Thyroid gland (tissue), 4 donors: ENCODE data around the gene PRSS27. TPM values are rescaled to one million over a fixed set of nuclear protein-coding genes. Genes with fewer than 3 reads are reported as not detected.

ENCODE experiments used
- DNase-seq, 2 donors: peaks; one replicate each; pipeline ENCODE4 v3.0.0-alpha.2; 2019
- H3K27ac ChIP-seq, 3 donors: fragments of 200-600 bp; sonication (generic); 1 replicate in 2 of 3; 2 replicates in 1 of 3; pipeline ENCODE4 v1.5.1; 2016 to 2019; ENCODE audit warnings: mild to moderate bottlenecking in 1 of 3, moderate library complexity in 1 of 3
- H3K27me3 ChIP-seq: fragments of 200-600 bp; sonication (generic); one replicate; pipeline ENCODE4 v1.5.1; 2019
- H3K36me3 ChIP-seq, 2 donors: fragments of 200-600 bp; sonication (generic); one replicate each; pipeline ENCODE4 v1.5.1; 2016 to 2019
- H3K4me1 ChIP-seq, 2 donors: fragments of 200-600 bp; sonication (generic); one replicate each; pipeline ENCODE4 v1.5.1; 2017 to 2019
- H3K4me3 ChIP-seq, 3 donors: fragments of 200-600 bp; sonication (generic); replicated peaks in 1 of 3; 1 replicate in 2 of 3; 2 replicates in 1 of 3; pipeline ENCODE4 v1.5.1; 2016; ENCODE audit warnings: mild to moderate bottlenecking in 1 of 3
- H3K9me3 ChIP-seq: fragments of 200-600 bp; sonication (generic); one replicate; pipeline ENCODE4 v1.5.1; 2017
- CTCF ChIP-seq, 6 experiments: fragments of 200-600 bp in 3 of 6; fragments of 450-650 bp in 3 of 6; sonication (generic) in 3 of 6; IDR thresholded peaks; one replicate each; pipeline ENCODE4 v1.5.1; 2016 to 2019; ENCODE audit warnings: antibody characterized with exemption in 6 of 6, mild to moderate bottlenecking in 2 of 6, inconsistent platforms in 1 of 6, moderate library complexity in 1 of 6
- POLR2A ChIP-seq, 2 donors: fragments of 450-650 bp; IDR thresholded peaks; one replicate each; pipeline ENCODE4 v1.6.1; 2017; ENCODE audit warnings: antibody characterized with exemption in 2 of 2, mild to moderate bottlenecking in 2 of 2, moderate library complexity in 1 of 2
- WGBS, 2 donors: methylation state at CpG; one replicate each; pipeline ENCODE4 v1.1.5; 2017; 5-methylcytosine and 5-hydroxymethylcytosine counted together
- intact Hi-C: fragments of 100-400 bp; cut with DNase I; formaldehyde crosslinking; loops from one replicate; pipeline ENCODE4 v1.15.1; 2023
- total RNA-seq, 4 donors: library from RNA; depleted of rRNA; stranded (reverse); fragments of >200 nt; gene quantifications; one replicate each; pipeline ENCODE4 v1.2.3, GENCODE V29; 2016

PRSS27 gene
- total RNA-seq, 4 donors from 2014 or later, result 1.1 to 1.5 (median 1.1) TPM; not detected in 1

DNA sequence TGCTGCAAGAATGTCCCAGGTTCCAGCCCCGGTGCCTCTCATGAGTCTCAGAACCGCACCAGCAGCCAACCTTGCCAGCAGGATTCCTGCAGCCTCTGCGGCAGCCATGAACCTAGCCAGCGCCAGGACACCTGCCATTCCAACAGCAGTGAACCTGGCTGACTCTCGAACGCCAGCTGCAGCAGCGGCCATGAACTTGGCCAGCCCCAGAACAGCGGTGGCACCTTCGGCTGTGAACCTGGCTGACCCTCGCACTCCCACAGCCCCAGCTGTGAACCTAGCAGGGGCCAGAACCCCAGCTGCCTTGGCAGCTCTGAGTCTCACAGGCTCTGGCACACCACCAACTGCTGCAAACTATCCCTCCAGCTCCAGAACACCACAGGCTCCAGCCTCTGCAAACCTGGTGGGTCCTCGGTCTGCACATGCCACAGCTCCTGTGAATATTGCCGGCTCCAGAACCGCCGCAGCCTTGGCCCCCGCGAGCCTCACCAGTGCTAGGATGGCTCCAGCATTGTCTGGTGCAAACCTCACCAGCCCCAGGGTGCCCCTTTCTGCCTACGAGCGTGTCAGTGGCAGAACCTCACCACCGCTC, 47.2 kb upstream of the PRSS27 start:
- no peaks in the 10 kb centered on the region for H3K27me3 ChIP-seq
- intact Hi-C loops, result no loop called here
- no peak overlapping the region for H3K27ac ChIP-seq
- WGBS, 2 donors, result 95% methylated on average over 10 to 17 of the region's 19 CpGs
- no peak overlapping the region for H3K4me3 ChIP-seq
- no peaks in the 10 kb centered on the region for H3K9me3 ChIP-seq
- no peak for TF ChIP-seq CTCF (IDR thresholded peaks at IDR 0.05)
- TF ChIP-seq POLR2A (IDR thresholded peaks at IDR 0.05), result no peak
- H3K4me1 ChIP-seq, result no peaks in the 10 kb centered on the region
- peaks cover 100% of the 10 kb centered on the region in 2 donors for H3K36me3 ChIP-seq
- no peak for DNase-seq

GRCh38 chr16:2766430-2767139, 46.6 kb upstream of the PRSS27 start:
- Histone ChIP-seq H3K9me3 (no peaks in the 10 kb centered on the region), H3K36me3 (peaks cover 100% of the 10 kb centered on the region in 2 donors), H3K27ac (no peak overlapping the region), H3K27me3 (no peaks in the 10 kb centered on the region), H3K4me3 (no peak overlapping the region), H3K4me1 (no peaks in the 10 kb centered on the region)
- WGBS, 2 donors, result 97 to 98% methylated on average over 42 to 44 of the region's 44 CpGs
- no peak for TF ChIP-seq POLR2A (IDR thresholded peaks at IDR 0.05)
- TF ChIP-seq CTCF (IDR thresholded peaks at IDR 0.05), result no peak
- DNase-seq, result no peak
- intact Hi-C loops, result no loop called here

DNA sequence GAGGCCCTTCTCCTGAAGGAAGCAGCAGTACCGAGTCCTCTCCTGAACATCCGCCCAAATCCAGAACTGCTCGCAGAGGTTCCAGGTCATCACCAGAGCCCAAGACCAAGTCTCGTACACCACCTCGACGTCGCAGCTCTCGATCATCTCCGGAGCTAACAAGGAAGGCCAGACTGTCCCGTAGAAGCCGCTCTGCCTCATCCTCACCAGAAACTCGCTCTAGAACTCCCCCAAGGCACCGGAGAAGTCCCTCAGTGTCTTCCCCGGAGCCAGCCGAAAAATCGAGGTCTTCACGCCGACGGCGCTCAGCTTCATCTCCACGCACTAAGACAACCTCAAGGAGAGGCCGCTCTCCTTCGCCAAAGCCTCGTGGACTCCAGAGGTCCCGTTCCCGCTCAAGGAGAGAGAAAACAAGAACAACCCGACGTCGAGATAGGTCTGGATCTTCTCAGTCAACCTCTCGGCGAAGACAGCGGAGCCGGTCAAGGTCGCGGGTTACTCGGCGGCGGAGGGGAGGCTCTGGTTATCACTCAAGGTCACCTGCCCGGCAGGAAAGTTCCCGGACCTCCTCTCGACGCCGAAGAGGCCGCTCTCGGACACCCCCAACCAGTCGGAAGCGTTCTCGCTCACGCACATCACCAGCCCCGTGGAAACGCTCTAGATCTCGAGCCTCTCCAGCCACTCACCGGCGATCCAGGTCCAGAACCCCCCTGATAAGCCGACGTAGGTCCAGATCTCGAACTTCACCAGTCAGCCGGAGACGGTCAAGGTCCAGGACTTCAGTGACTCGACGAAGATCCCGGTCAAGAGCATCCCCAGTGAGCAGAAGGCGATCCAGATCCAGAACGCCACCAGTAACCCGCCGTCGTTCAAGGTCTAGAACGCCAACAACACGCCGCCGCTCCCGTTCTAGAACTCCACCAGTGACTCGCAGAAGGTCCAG, 45.7 kb upstream of the PRSS27 start:
- TF ChIP-seq POLR2A (IDR thresholded peaks at IDR 0.05) (no peak), CTCF (IDR thresholded peaks at IDR 0.05) (no peak)
- 96 to 97% methylated on average over 70 to 73 of the region's 73 CpGs for WGBS, 2 donors
- no peak overlapping the region for H3K27ac ChIP-seq
- no peak for DNase-seq
- H3K4me1 ChIP-seq, result no peaks in the 10 kb centered on the region
- no peaks in the 10 kb centered on the region for H3K9me3 ChIP-seq
- H3K36me3 ChIP-seq, result peaks cover 99 to 100% of the 10 kb centered on the region in 2 donors
- H3K4me3 ChIP-seq, result no peak overlapping the region
- H3K27me3 ChIP-seq, result no peaks in the 10 kb centered on the region
- intact Hi-C loops, result no loop called here

DNA sequence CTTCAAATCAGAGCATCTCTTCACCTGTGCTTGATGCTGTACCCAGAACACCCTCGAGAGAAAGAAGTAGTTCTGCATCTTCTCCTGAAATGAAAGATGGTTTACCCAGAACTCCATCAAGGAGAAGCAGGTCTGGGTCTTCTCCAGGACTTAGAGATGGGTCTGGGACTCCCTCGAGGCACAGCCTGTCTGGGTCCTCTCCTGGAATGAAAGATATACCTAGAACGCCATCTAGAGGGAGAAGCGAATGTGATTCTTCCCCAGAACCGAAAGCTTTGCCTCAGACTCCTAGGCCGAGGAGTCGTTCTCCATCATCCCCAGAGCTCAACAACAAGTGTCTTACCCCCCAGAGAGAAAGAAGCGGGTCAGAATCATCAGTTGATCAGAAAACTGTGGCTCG, 44.7 kb upstream of the PRSS27 start:
- no peak overlapping the region for H3K27ac ChIP-seq
- TF ChIP-seq CTCF (IDR thresholded peaks at IDR 0.05) (no peak), POLR2A (IDR thresholded peaks at IDR 0.05) (no peak)
- 97 to 98% methylated on average over 9 of the region's 9 CpGs for WGBS, 2 donors
- no peaks in the 10 kb centered on the region for H3K9me3 ChIP-seq
- no peaks in the 10 kb centered on the region for H3K4me1 ChIP-seq
- H3K27me3 ChIP-seq, result no peaks in the 10 kb centered on the region
- H3K4me3 ChIP-seq, result no peak overlapping the region
- DNase-seq, result no peak
- peaks cover 99 to 100% of the 10 kb centered on the region in 2 donors for H3K36me3 ChIP-seq
- intact Hi-C loops, result no loop called here
